ENCODE results near the gene TDRD12. TPM values are rescaled to one million over a fixed set of nuclear protein-coding genes. Genes with fewer than 3 reads are reported as not detected.
"Not testable (repeated sequence)": the region's sequence is repeated elsewhere in the genome, so short reads cannot be mapped to it uniquely, and the experiment has no call there.

Gene TDRD12
- polyA plus RNA-seq, 3 donors from 2014 or later: 0.36 to 0.39 TPM; not detected in 1

DNA sequence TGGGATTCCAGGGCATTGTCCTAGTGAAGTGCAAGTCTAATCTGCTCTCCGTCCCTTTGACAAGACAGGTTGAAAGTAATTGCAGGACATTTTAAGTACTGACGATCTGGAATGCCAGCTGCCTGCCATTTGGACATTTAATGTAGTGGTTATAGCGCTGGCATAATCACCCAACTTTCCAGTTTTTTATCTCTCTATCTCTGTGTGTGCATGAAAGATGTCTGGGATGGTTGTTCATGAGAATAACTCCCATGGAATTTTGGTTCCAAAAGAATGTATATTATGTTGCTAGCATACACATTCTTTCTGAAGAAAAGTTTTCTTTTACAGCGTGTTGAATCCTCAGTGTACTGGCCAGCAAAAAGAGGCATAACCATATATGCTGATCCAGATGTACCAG is 53.6 kb downstream of the TDRD12 start:
- H3K27me3 Mint-ChIP-seq (ENCODE audit: low read depth in 3 of 3): peaks cover 0 to 13% (median 8%) of the 10 kb centered on the region in 3 donors
- H3K9me3 Mint-ChIP-seq: no peaks in the 10 kb centered on the region
- H3K4me3 Mint-ChIP-seq: no peak overlapping the region
- H3K36me3 Mint-ChIP-seq: no peaks in the 10 kb centered on the region
- no peaks in the 10 kb centered on the region for H3K4me1 Mint-ChIP-seq
- no peak for DNase-seq
- no peak overlapping the region for H3K27ac Mint-ChIP-seq

- no peak overlapping the region for H3K27ac Mint-ChIP-seq
- peaks cover 0 to 7% (median 1%) of the 10 kb centered on the region in 6 donors for H3K9me3 Mint-ChIP-seq
- peaks cover 0 to 6% (median 5%) of the 10 kb centered on the region in 3 donors for H3K36me3 Mint-ChIP-seq
- no peaks in the 10 kb centered on the region for H3K4me1 Mint-ChIP-seq
- H3K4me3 Mint-ChIP-seq: no peak overlapping the region
- DNase-seq: no peak
- peaks cover 0 to 5% (median 0%) of the 10 kb centered on the region in 3 donors for H3K27me3 Mint-ChIP-seq (ENCODE audit: low read depth in 3 of 3)
Observed at GRCh38 chr19:32779082-32779481, 59.5 kb downstream of the TDRD12 start.

DNA sequence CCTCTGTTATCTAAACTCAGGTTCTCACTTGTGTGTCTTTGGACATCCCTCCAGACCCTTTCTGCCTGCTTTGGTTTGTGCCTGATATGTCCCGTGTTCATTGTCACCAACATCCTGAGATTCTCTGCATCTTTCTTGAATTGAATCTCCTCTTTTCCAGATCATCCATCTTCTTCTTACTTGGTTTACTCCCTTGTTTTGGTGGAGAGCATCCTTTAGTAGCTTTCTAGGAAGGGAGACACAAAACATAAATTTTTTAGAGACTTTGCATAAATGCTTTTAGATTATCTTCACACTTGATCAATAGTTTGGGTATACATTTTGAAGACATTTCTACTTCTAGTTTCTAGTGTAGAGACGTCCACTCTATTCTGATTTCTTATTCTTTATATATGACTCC is 61.7 kb downstream of the TDRD12 start:
- peaks cover 0 to 6% (median 5%) of the 10 kb centered on the region in 3 donors for H3K36me3 Mint-ChIP-seq

GRCh38 chr19:32782089-32782488 is 62.5 kb downstream of the TDRD12 start:
- H3K36me3 Mint-ChIP-seq; H3K27ac Mint-ChIP-seq; H3K4me1 Mint-ChIP-seq; H3K27me3 Mint-ChIP-seq (ENCODE audit: low read depth in 3 of 3); H3K9me3 Mint-ChIP-seq; DNase-seq; H3K4me3 Mint-ChIP-seq: not testable (repeated sequence)

More for the DNA sequence above, 61.7 kb downstream of the TDRD12 start:
- no peaks in the 10 kb centered on the region for H3K4me1 Mint-ChIP-seq
- no peak for DNase-seq
- H3K27me3 Mint-ChIP-seq (ENCODE audit: low read depth in 3 of 3): peaks cover 0 to 6% (median 0%) of the 10 kb centered on the region in 3 donors
- H3K27ac Mint-ChIP-seq: no peak overlapping the region
- no peak overlapping the region for H3K4me3 Mint-ChIP-seq
- peaks cover 0 to 9% (median 1%) of the 10 kb centered on the region in 6 donors for H3K9me3 Mint-ChIP-seq

DNA sequence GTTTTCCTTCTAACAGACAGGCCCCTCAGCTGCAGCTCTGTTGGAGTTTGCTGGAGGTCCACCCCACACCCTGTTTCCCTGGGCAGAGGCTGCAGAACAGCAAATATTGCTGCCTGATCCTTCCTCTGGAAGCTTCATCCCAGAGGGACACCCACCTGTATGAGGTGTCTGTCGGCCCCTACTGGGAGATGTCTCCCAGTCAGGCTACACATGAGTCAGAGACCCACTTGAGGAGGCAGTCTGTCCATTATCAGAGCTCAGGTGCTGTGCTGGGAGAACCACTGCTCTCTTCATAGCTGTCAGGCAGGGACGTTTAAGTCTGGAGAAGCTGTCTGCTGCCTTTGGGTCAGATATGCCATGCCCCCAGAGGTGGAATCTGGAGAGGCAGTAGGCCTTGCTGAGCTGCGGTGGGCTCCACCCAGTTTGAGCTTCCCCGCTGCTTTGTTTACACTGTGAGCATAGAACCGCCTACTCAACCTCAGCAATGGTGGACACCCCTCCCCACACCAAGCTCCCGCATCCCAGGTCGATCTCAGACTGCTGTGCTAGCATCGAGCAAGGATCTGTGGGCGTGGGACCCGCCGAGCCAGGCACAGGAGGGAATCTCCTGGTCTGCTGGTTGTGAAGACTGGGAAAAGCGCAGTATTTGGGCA is 67.7 kb downstream of the TDRD12 start:
- not testable (repeated sequence) for H3K4me3 Mint-ChIP-seq; H3K4me1 Mint-ChIP-seq; DNase-seq; H3K27me3 Mint-ChIP-seq (ENCODE audit: low read depth in 3 of 3); H3K27ac Mint-ChIP-seq; H3K9me3 Mint-ChIP-seq; H3K36me3 Mint-ChIP-seq

- H3K9me3 Mint-ChIP-seq; H3K36me3 Mint-ChIP-seq; DNase-seq; H3K27me3 Mint-ChIP-seq (ENCODE audit: low read depth in 3 of 3); H3K4me3 Mint-ChIP-seq; H3K4me1 Mint-ChIP-seq; H3K27ac Mint-ChIP-seq: not testable (repeated sequence)
Observed at GRCh38 chr19:32787895-32788294, 68.3 kb downstream of the TDRD12 start.

GRCh38 chr19:32789429-32789828 is 69.9 kb downstream of the TDRD12 start:
- Mint-ChIP-seq H3K36me3 (no peaks in the 10 kb centered on the region), H3K27ac (no peak overlapping the region), H3K27me3 (ENCODE audit: low read depth in 3 of 3) (peaks cover 2 to 4% (median 3%) of the 10 kb centered on the region in 3 donors), H3K9me3 (peaks cover 0 to 3% (median 0%) of the 10 kb centered on the region in 6 donors), H3K4me1 (peaks cover 4 to 11% of the 10 kb centered on the region in 2 donors), H3K4me3 (no peak overlapping the region)
- DNase-seq: no peak

GRCh38 chr19:32798201-32798600 is 78.6 kb downstream of the TDRD12 start:
- peaks cover 0 to 5% (median 0%) of the 10 kb centered on the region in 3 donors for H3K27me3 Mint-ChIP-seq (ENCODE audit: low read depth in 3 of 3)
- peaks cover 8 to 24% of the 10 kb centered on the region in 2 donors for H3K4me1 Mint-ChIP-seq
- no peaks in the 10 kb centered on the region for H3K36me3 Mint-ChIP-seq
- DNase-seq: no peak
- H3K9me3 Mint-ChIP-seq: no peaks in the 10 kb centered on the region
- no peak overlapping the region for H3K27ac Mint-ChIP-seq
- H3K4me3 Mint-ChIP-seq: no peak overlapping the region

DNA sequence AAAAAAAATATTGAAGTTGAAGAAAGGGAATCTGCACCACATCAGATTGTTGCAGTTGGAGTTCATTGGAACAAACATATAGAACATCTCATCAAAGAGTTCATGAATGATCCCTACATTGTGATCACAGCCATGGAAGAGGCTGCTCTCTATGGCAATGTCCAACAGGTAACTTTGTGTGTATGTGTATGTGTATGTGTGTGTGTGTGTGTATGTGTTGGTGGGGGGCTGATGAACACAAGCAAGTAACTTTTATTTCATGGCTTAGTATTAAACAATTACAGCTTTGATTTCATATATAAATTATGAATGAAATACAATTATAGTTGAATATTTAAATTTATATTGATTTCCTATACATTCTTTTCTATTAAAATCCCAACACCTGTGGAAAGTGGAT is 80.6 kb downstream of the TDRD12 start:
- no peak for DNase-seq
- no peaks in the 10 kb centered on the region for H3K9me3 Mint-ChIP-seq
- no peak overlapping the region for H3K27ac Mint-ChIP-seq
- no peaks in the 10 kb centered on the region for H3K36me3 Mint-ChIP-seq
- no peak overlapping the region for H3K4me3 Mint-ChIP-seq
- H3K4me1 Mint-ChIP-seq: peaks cover 2 to 9% of the 10 kb centered on the region in 2 donors
- H3K27me3 Mint-ChIP-seq (ENCODE audit: low read depth in 3 of 3): peaks cover 0 to 6% (median 0%) of the 10 kb centered on the region in 3 donors

- Mint-ChIP-seq H3K9me3 (no peaks in the 10 kb centered on the region), H3K36me3 (no peaks in the 10 kb centered on the region), H3K4me1 (peaks cover 0 to 3% of the 10 kb centered on the region in 2 donors), H3K27ac (no peak overlapping the region), H3K4me3 (no peak overlapping the region), H3K27me3 (ENCODE audit: low read depth in 3 of 3) (peaks cover 0 to 6% (median 0%) of the 10 kb centered on the region in 3 donors)
- DNase-seq: no peak
Observed at GRCh38 chr19:32800754-32801153, 81.2 kb downstream of the TDRD12 start.

DNA sequence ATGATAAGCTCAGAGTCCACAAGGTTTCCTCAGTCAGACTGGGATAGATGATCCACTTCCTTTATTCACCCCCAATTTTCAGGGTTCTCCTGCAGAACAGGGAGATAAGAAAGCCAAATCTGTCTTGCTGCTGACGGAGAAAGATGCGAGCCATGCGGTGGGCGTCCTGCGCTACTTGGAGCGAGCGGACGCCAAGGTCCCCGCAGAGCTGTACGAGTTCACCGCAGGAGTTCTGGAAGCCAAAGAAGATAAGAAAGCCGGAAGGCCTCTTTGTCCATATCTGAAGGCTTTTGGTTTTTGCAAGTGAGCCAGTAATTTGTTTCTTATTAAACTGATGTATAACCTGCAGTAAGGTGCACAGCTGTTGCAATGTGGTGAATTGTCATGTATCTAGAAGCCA is 83.3 kb downstream of the TDRD12 start:
- no peak for DNase-seq
- peaks cover 0 to 6% (median 0%) of the 10 kb centered on the region in 3 donors for H3K27me3 Mint-ChIP-seq (ENCODE audit: low read depth in 3 of 3)
- no peaks in the 10 kb centered on the region for H3K36me3 Mint-ChIP-seq
- H3K4me1 Mint-ChIP-seq: no peaks in the 10 kb centered on the region
- H3K4me3 Mint-ChIP-seq: no peak overlapping the region
- no peak overlapping the region for H3K27ac Mint-ChIP-seq
- no peaks in the 10 kb centered on the region for H3K9me3 Mint-ChIP-seq

GRCh38 chr19:32808236-32808635 is 88.7 kb downstream of the TDRD12 start:
- Mint-ChIP-seq H3K36me3 (no peaks in the 10 kb centered on the region), H3K4me1 (no peaks in the 10 kb centered on the region), H3K27me3 (ENCODE audit: low read depth in 3 of 3) (peaks cover 0 to 4% (median 4%) of the 10 kb centered on the region in 3 donors), H3K4me3 (no peak overlapping the region), H3K27ac (no peak overlapping the region), H3K9me3 (no peaks in the 10 kb centered on the region)
- no peak for DNase-seq

DNA sequence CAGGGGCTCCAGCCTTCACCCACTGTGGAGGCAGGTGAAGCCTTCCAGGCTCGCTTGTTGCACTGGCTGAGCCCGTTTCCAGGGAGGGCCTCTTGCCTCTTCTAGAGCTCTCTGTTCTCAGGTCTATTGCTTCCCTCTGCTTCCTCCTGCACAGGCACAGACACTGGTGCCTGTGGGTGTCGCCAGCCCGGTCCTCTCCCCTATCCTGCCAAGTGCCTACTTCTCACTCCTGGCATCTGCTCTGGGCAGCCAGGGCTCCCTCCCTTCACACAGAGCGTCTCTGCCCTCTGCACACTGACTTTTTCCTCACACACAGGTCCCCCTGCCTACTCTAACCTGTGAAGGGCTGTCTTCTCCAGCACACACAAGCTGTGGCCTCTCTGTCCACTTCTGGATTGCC is 89.7 kb downstream of the TDRD12 start:
- Mint-ChIP-seq H3K4me3 (no peak overlapping the region), H3K27me3 (ENCODE audit: low read depth in 3 of 3) (peaks cover 0 to 4% (median 3%) of the 10 kb centered on the region in 3 donors), H3K36me3 (no peaks in the 10 kb centered on the region), H3K9me3 (no peaks in the 10 kb centered on the region), H3K4me1 (no peaks in the 10 kb centered on the region), H3K27ac (no peak overlapping the region)
- no peak for DNase-seq

GRCh38 chr19:32809754-32810153 is 90.2 kb downstream of the TDRD12 start:
- no peaks in the 10 kb centered on the region for H3K4me1 Mint-ChIP-seq
- DNase-seq: no peak
- no peaks in the 10 kb centered on the region for H3K9me3 Mint-ChIP-seq
- H3K27me3 Mint-ChIP-seq (ENCODE audit: low read depth in 3 of 3): peaks cover 0 to 5% (median 4%) of the 10 kb centered on the region in 3 donors
- H3K4me3 Mint-ChIP-seq: no peak overlapping the region
- no peak overlapping the region for H3K27ac Mint-ChIP-seq
- H3K36me3 Mint-ChIP-seq: no peaks in the 10 kb centered on the region

DNA sequence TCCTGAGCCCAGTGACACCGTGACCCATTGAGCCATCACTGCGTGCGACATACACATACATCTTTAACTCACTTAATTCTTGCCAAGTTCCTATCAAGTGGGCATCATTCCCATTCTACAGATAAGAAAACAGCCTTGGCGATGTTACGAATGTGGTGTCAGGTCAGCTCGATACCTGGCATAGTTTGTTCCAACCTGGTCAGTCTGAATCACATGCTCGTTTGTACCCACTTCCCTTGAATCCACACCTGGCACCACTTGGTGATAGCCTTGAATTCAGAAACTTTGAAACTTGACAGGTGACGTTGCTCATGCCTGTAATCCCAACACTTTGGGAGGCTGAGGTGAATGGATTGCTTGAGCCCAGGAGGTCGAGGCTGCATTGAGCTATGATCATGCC is 90.9 kb downstream of the TDRD12 start:
- peaks cover 0 to 7% (median 4%) of the 10 kb centered on the region in 3 donors for H3K27me3 Mint-ChIP-seq (ENCODE audit: low read depth in 3 of 3)
- no peak for DNase-seq
- no peaks in the 10 kb centered on the region for H3K9me3 Mint-ChIP-seq
- no peak overlapping the region for H3K27ac Mint-ChIP-seq
- no peaks in the 10 kb centered on the region for H3K36me3 Mint-ChIP-seq
- no peak overlapping the region for H3K4me3 Mint-ChIP-seq
- H3K4me1 Mint-ChIP-seq: no peaks in the 10 kb centered on the region
